ENCODE data around the gene HNRNPLL.
"Not testable (repeated sequence)": the region's sequence is repeated elsewhere in the genome, so short reads cannot be mapped to it uniquely, and the experiment has no call there.

Gene HNRNPLL

GRCh38 chr2:38602732-38603401 lies at the start of gene HNRNPLL:
HNRNPLL (minus strand) TSS chr2:38602928; CDS start chr2:38602626, 302 bp downstream.
- no peak for DNase-seq

DNA sequence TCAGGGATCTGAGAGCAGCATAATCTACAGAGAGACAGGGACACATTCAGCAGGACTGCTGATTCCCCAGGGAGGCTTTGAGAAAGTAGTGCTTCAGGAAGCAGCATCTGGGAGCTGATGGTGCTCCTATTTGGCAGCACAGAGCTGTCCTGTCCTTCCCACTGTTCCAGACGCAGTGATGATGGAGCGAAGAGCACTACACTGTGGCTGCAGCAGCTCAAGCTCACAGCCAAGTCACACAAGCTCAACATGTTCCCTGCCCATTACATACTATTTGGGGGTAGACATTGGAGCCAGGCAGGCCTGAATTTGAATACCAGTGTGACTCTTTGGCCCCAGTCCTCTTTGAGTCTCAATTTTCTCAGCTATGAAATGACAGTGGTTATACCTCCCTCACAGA lies 48.0 kb upstream of the HNRNPLL start:
- no peak for DNase-seq

DNA sequence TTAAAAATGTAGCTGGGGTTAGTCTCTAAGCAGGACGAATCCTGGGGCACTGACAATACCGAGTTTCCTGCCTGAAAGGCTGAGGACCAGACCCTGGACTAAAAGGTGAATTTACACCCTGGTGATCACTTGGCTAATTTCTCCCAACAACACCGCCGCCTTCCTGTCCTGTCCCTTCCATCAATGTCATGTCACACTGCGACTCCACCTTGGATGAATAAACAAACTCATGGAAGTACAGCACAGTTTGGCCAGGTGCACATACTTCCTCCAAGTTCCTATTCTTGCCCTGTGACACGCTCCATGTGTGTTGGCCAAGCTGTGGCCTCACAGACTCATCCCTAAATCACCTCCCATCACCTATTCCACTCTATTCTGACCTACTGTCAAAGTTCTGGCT lies 47.3 kb upstream of the HNRNPLL start:
- no peak for DNase-seq

GRCh38 chr2:38649176-38649728 lies 46.5 kb upstream of the HNRNPLL start:
- DNase-seq: no peak

- peak; percentile 32 to 50 for DNase-seq
Measured at GRCh38 chr2:38648107-38648761, 45.5 kb upstream of the HNRNPLL start.

DNA sequence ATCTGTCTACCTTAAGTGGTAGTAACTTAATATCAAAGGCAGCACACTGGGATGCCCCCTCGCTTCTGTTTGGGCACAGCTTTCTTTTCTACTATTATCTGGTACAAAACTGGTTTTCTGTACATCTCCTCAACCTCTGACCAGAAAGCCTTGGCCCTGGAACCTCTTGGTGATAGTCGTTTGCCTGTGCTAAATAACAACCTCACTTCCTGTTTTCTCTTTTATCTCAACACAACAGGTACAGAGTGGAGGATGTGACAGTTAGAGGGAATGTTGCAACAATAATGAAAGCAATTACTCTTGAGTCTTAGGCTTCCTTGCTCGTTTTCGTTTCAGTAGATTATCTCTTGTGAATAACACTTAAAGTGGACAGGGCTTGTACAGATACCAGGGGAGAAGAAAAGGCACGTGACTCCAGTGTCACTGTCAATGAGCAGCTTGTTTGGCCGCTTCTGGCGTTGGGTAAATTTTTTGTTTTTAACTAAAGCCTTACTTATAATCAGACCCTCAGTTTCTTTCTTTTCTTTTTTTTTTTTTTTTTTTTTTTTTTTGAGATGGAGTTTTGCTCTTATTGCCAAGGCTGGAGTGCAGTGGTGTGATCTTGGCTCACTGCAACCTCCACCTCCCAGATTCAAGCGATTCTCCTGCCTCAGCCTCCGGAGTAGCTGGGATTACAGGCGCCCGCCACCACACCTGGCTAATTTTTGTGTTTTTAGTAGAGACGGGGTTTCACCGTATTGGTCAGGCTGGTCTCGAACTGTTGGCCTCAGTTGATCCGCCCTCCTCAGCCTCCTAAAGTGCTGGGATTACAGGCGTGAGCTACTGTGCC lies 41.2 kb upstream of the HNRNPLL start:
- DNase-seq: peak; percentile 32 to 45

- no peak for DNase-seq
Measured at GRCh38 chr2:38643021-38643671, 40.4 kb upstream of the HNRNPLL start.

- DNase-seq: not testable (repeated sequence)
Measured at GRCh38 chr2:38642373-38643017, 39.8 kb upstream of the HNRNPLL start.

DNA sequence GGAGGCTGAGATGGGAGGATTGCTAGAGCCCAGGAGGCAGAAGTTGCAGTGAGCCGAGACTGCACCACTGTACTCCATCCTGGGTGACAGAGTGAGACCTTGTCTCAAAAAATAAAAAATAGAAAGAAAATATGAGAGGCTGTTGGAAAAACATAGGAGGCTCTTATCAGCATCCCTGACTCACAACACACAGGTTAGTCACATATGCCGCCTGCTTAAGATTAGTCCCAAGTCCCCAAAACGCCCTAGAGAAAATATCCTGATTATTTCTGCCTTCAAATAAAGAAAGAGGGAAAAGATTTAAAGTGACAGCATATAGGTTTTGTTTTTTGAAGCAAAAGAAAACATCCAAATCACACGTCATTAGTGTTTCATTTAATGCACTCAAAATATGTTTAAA lies 33.3 kb upstream of the HNRNPLL start:
- DNase-seq: no peak

- DNase-seq: no peak
Measured at GRCh38 chr2:38635139-38635538, 32.4 kb upstream of the HNRNPLL start.

- peak; percentile 57 to 79 for DNase-seq
Measured at GRCh38 chr2:38634684-38635083, 32.0 kb upstream of the HNRNPLL start.

GRCh38 chr2:38633895-38634294 lies 31.2 kb upstream of the HNRNPLL start:
- DNase-seq: no peak

DNA sequence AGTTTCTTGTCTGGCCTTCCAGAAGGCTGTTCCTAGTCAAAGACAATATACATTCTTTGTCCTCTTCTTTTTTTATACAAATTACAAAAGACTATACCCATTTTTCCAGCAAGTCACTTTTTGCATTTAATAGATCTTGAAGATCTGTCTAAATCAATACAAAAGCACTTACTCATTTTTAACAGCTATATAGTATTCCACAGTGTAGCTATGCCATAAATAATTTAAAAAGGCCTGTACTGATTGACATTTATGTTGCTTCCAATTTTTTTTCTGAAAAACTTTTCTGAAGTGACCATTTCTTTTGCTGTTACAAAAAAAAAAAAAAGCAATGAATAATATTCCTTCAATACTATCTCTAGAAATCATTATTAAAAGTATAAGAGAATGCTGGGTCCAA lies 30.3 kb upstream of the HNRNPLL start:
- DNase-seq: no peak

- no peak for DNase-seq
Measured at GRCh38 chr2:38631976-38632375, 29.2 kb upstream of the HNRNPLL start.

GRCh38 chr2:38629684-38630083 lies 27.0 kb upstream of the HNRNPLL start:
- no peak for DNase-seq

DNA sequence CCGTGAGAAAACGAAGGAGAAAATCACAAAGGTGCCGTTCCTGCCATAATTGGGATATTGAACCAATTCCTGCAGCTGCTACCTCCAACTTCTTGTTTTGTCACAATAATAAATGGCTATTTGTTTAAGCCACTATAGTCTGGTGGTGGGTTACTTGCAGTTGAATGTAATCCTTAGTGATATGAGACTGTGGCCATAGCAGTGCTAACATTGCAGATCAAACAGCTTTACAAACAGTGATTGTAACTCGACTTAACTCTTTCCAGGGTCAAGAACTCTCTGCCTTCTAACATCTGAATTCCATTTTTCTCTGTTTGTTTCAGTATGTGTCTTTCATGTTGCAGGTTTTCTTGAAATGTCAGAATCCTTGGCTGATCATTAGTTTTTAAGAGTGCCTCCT lies 24.7 kb upstream of the HNRNPLL start:
- no peak for DNase-seq

GRCh38 chr2:38626326-38627035 lies 23.8 kb upstream of the HNRNPLL start:
- no peak for DNase-seq

- peak; percentile 90 to 95 for DNase-seq
Measured at GRCh38 chr2:38622210-38622609, 19.5 kb upstream of the HNRNPLL start.

DNA sequence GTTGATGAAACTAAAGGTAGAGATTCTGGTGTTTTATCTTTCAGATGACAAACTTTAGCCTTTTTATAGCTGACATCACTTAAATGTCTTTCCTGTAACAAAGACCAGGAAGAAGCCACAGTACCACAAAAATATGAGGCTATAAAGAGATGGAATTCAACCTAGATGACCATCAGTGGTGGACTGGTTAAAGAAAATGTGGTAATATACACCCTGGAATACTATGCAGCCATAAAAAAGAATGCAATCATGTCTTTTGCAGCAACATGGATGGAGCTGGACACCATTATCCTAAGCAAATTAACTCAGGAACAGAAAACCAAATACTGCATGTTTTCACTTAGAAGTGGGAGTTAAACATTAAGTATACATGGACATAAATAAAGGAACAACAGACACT lies 18.3 kb upstream of the HNRNPLL start:
- DNase-seq: no peak

DNA sequence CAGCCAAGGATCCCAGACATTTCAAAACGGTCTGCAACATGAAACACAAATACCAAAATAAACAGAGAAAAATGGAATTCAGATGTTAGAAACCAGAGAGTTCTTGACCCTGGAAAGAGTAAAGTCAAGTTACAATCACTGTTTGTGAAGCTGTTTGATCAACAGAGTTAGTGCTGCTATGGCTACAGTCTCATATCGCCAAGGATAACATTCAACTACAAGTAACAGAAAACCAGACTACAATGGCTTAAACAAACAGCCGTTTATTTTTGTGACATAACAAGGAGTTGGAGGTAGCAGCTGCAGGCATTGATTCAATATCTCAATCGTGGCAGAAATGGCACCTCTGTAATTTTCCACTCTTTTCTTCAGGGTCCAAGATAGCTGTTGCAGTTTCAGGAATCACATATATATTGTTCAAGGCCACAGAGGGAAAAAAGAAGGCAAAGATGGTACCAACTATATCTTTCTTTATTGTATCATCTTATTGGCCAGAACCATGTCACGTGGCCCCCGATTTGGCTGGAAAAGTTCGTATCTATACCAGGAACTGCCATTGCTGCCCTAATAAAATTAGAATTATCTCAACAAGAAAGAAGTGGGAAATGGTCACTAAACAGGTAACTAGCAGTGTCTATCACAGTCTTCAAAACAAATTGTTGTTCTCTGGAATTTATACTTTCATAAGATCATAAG lies 17.7 kb upstream of the HNRNPLL start:
- no peak for DNase-seq
